ENCODE measurements around the gene ZNF384. TPM values are rescaled to one million over a fixed set of nuclear protein-coding genes. Genes with fewer than 3 reads are reported as not detected.

The ZNF384 gene
- polyA plus RNA-seq (2013, experiment 1 of 4), result 109 TPM
- 101 TPM for polyA plus RNA-seq (2013, experiment 2 of 4)
- polyA plus RNA-seq (2013, experiment 3 of 4), result 73.6 TPM
- 87.5 TPM for polyA plus RNA-seq (2013, experiment 4 of 4)

- Histone ChIP-seq H3K36me3 (ENCODE audit: control insufficient read depth, insufficient read depth, low read length) (no peaks in the 10 kb centered on the region), H3K4me1 (ENCODE audit: control insufficient read depth, insufficient read depth, low read length) (peaks cover 13% of the 10 kb centered on the region), H3K9me3 (ENCODE audit: control insufficient read depth, low read length) (no peaks in the 10 kb centered on the region), H3K4me3 (ENCODE audit: insufficient read depth, low read depth, low read length) (peak within 1 kb of the TSS; percentile 85), H3K27me3 (ENCODE audit: control insufficient read depth, insufficient read depth, low read length, poor library complexity, severe bottlenecking) (no peaks in the 10 kb centered on the region), H3K27ac (ENCODE audit: insufficient read depth, low read depth, low read length, poor library complexity, severe bottlenecking) (peak within 1 kb of the TSS; percentile 93)
- WGBS, 2 experiments, result 0% methylated on average over 67 to 70 of the region's 72 CpGs
Observed at GRCh38 chr12:6688999-6689882, at the start of gene ZNF384. Gene ZNF384 (minus strand): TSS chr12:6689375. CDS start chr12:6679520, 9,855 bp downstream.

GRCh38 chr12:6736754-6737153 lies 47.6 kb upstream of the ZNF384 start:
- Histone ChIP-seq H3K4me3 (ENCODE audit: insufficient read depth, low read depth, low read length) (no peak overlapping the region), H3K4me1 (ENCODE audit: control insufficient read depth, insufficient read depth, low read length) (no peaks in the 10 kb centered on the region), H3K9me3 (ENCODE audit: control insufficient read depth, low read length) (no peaks in the 10 kb centered on the region), H3K27me3 (ENCODE audit: control insufficient read depth, insufficient read depth, low read length, poor library complexity, severe bottlenecking) (no peaks in the 10 kb centered on the region), H3K27ac (ENCODE audit: insufficient read depth, low read depth, low read length, poor library complexity, severe bottlenecking) (no peak overlapping the region), H3K36me3 (ENCODE audit: control insufficient read depth, insufficient read depth, low read length) (no peaks in the 10 kb centered on the region)
- 90 to 91% methylated on average over 5 of the region's 5 CpGs for WGBS, 2 experiments

- no peaks in the 10 kb centered on the region for H3K27me3 ChIP-seq (ENCODE audit: control insufficient read depth, insufficient read depth, low read length, poor library complexity, severe bottlenecking)
- no peak overlapping the region for H3K27ac ChIP-seq (ENCODE audit: insufficient read depth, low read depth, low read length, poor library complexity, severe bottlenecking)
- WGBS, 2 experiments, result 54 to 55% methylated on average over 8 of the region's 8 CpGs
- H3K4me3 ChIP-seq (ENCODE audit: insufficient read depth, low read depth, low read length), result no peak overlapping the region
- H3K4me1 ChIP-seq (ENCODE audit: control insufficient read depth, insufficient read depth, low read length), result no peaks in the 10 kb centered on the region
- no peaks in the 10 kb centered on the region for H3K9me3 ChIP-seq (ENCODE audit: control insufficient read depth, low read length)
- peaks cover 3% of the 10 kb centered on the region for H3K36me3 ChIP-seq (ENCODE audit: control insufficient read depth, insufficient read depth, low read length)
Observed at GRCh38 chr12:6735448-6736191, 46.4 kb upstream of the ZNF384 start.

GRCh38 chr12:6734506-6735387 lies 45.6 kb upstream of the ZNF384 start:
- Histone ChIP-seq H3K27ac (ENCODE audit: insufficient read depth, low read depth, low read length, poor library complexity, severe bottlenecking) (no peak overlapping the region), H3K27me3 (ENCODE audit: control insufficient read depth, insufficient read depth, low read length, poor library complexity, severe bottlenecking) (no peaks in the 10 kb centered on the region), H3K9me3 (ENCODE audit: control insufficient read depth, low read length) (no peaks in the 10 kb centered on the region), H3K4me1 (ENCODE audit: control insufficient read depth, insufficient read depth, low read length) (no peaks in the 10 kb centered on the region), H3K36me3 (ENCODE audit: control insufficient read depth, insufficient read depth, low read length) (peaks cover 11% of the 10 kb centered on the region), H3K4me3 (ENCODE audit: insufficient read depth, low read depth, low read length) (no peak overlapping the region)
- WGBS, 2 experiments, result 91 to 94% methylated on average over 10 of the region's 10 CpGs

GRCh38 chr12:6730169-6730568 lies 41.0 kb upstream of the ZNF384 start:
- Histone ChIP-seq H3K36me3 (ENCODE audit: control insufficient read depth, insufficient read depth, low read length) (peaks cover 25% of the 10 kb centered on the region), H3K4me1 (ENCODE audit: control insufficient read depth, insufficient read depth, low read length) (no peaks in the 10 kb centered on the region), H3K27me3 (ENCODE audit: control insufficient read depth, insufficient read depth, low read length, poor library complexity, severe bottlenecking) (no peaks in the 10 kb centered on the region), H3K9me3 (ENCODE audit: control insufficient read depth, low read length) (no peaks in the 10 kb centered on the region), H3K27ac (ENCODE audit: insufficient read depth, low read depth, low read length, poor library complexity, severe bottlenecking) (no peak overlapping the region), H3K4me3 (ENCODE audit: insufficient read depth, low read depth, low read length) (no peak overlapping the region)
- WGBS, 2 experiments, result 92 to 93% methylated on average over 8 of the region's 8 CpGs

- H3K27ac ChIP-seq (ENCODE audit: insufficient read depth, low read depth, low read length, poor library complexity, severe bottlenecking), result no peak overlapping the region
- H3K4me3 ChIP-seq (ENCODE audit: insufficient read depth, low read depth, low read length), result no peak overlapping the region
- peaks cover 9% of the 10 kb centered on the region for H3K4me1 ChIP-seq (ENCODE audit: control insufficient read depth, insufficient read depth, low read length)
- WGBS, 2 experiments, result 94 to 97% methylated on average over 18 of the region's 18 CpGs
- no peaks in the 10 kb centered on the region for H3K27me3 ChIP-seq (ENCODE audit: control insufficient read depth, insufficient read depth, low read length, poor library complexity, severe bottlenecking)
- H3K9me3 ChIP-seq (ENCODE audit: control insufficient read depth, low read length), result no peaks in the 10 kb centered on the region
- H3K36me3 ChIP-seq (ENCODE audit: control insufficient read depth, insufficient read depth, low read length), result peaks cover 25% of the 10 kb centered on the region
Observed at GRCh38 chr12:6729186-6729585, 40.0 kb upstream of the ZNF384 start.

GRCh38 chr12:6725350-6725749 lies 36.2 kb upstream of the ZNF384 start:
- H3K36me3 ChIP-seq (ENCODE audit: control insufficient read depth, insufficient read depth, low read length), result peaks cover 19% of the 10 kb centered on the region
- WGBS, 2 experiments, result 90% methylated on average over 7 of the region's 7 CpGs
- no peak overlapping the region for H3K27ac ChIP-seq (ENCODE audit: insufficient read depth, low read depth, low read length, poor library complexity, severe bottlenecking)
- H3K9me3 ChIP-seq (ENCODE audit: control insufficient read depth, low read length), result no peaks in the 10 kb centered on the region
- H3K27me3 ChIP-seq (ENCODE audit: control insufficient read depth, insufficient read depth, low read length, poor library complexity, severe bottlenecking), result peaks cover 3% of the 10 kb centered on the region
- peaks cover 9% of the 10 kb centered on the region for H3K4me1 ChIP-seq (ENCODE audit: control insufficient read depth, insufficient read depth, low read length)
- no peak overlapping the region for H3K4me3 ChIP-seq (ENCODE audit: insufficient read depth, low read depth, low read length)

- Histone ChIP-seq H3K36me3 (ENCODE audit: control insufficient read depth, insufficient read depth, low read length) (peaks cover 11% of the 10 kb centered on the region), H3K27me3 (ENCODE audit: control insufficient read depth, insufficient read depth, low read length, poor library complexity, severe bottlenecking) (peaks cover 3% of the 10 kb centered on the region), H3K4me3 (ENCODE audit: insufficient read depth, low read depth, low read length) (peak overlapping the region; percentile 60), H3K27ac (ENCODE audit: insufficient read depth, low read depth, low read length, poor library complexity, severe bottlenecking) (peak overlapping the region; percentile 69), H3K4me1 (ENCODE audit: control insufficient read depth, insufficient read depth, low read length) (peaks cover 9% of the 10 kb centered on the region), H3K9me3 (ENCODE audit: control insufficient read depth, low read length) (no peaks in the 10 kb centered on the region)
- 27 to 28% methylated on average over 10 of the region's 10 CpGs for WGBS, 2 experiments
Observed at GRCh38 chr12:6724409-6724797, 35.2 kb upstream of the ZNF384 start.

- peaks cover 9% of the 10 kb centered on the region for H3K4me1 ChIP-seq (ENCODE audit: control insufficient read depth, insufficient read depth, low read length)
- H3K36me3 ChIP-seq (ENCODE audit: control insufficient read depth, insufficient read depth, low read length), result peaks cover 6% of the 10 kb centered on the region
- WGBS, 2 experiments, result 0 to 1% methylated on average over 49 of the region's 49 CpGs
- H3K27me3 ChIP-seq (ENCODE audit: control insufficient read depth, insufficient read depth, low read length, poor library complexity, severe bottlenecking), result peaks cover 3% of the 10 kb centered on the region
- H3K27ac ChIP-seq (ENCODE audit: insufficient read depth, low read depth, low read length, poor library complexity, severe bottlenecking), result peak within 1 kb of the TSS; percentile 69
- H3K9me3 ChIP-seq (ENCODE audit: control insufficient read depth, low read length), result no peaks in the 10 kb centered on the region
- H3K4me3 ChIP-seq (ENCODE audit: insufficient read depth, low read depth, low read length), result peak within 1 kb of the TSS; percentile 60
Observed at GRCh38 chr12:6723607-6724408, 34.6 kb upstream of the ZNF384 start, which contains the start of gene COPS7A. Gene COPS7A (plus strand): TSS chr12:6724046. CDS start chr12:6724657, 611 bp downstream.
